K562 (cell line): ENCODE data around the gene SCG2. TPM values are rescaled to one million over a fixed set of nuclear protein-coding genes. Genes with fewer than 3 reads are reported as not detected.
A peak's percentile ranks its signal among the peaks of the same experiment; 100 is the strongest.

ENCODE experiments used
- ATAC-seq: fragments of 200-7000 bp; cut with Tn5 transposase; 3 replicates; pipeline ENCODE4 v1.9.1; 2020; ENCODE audit warnings: moderate library complexity
- BruUV-seq: library from RNA; stranded (reverse); fragments of 400-500 nt; replicated peaks from 2 replicates; lab custom pipeline; 2021; lab: Mats Ljungman, UMichigan
- CTCF ChIA-PET: fragments of 300-600 bp; formaldehyde crosslinking; extraction: SDS; loops from one replicate; lab custom pipeline; 2021; ENCODE audit warnings: low intra/inter-chr PET ratio; lab: Yijun Ruan, JAX
- POLR2A ChIA-PET: fragments of 300-600, 350-650 bp; sonication (Branson Sonifier 250); formaldehyde crosslinking; extraction: SDS; loops from one replicate; lab custom pipeline; 2021; ENCODE audit warnings: antibody characterized with exemption, inconsistent platforms; lab: Yijun Ruan, JAX
- DNase-seq, 4 experiments: peaks; one replicate each; pipeline versions ENCODE4 v3.0.0 to v3.0.0-alpha.2; 2011 to 2018; ENCODE audit warnings: low spot score in 3 of 4, mixed read lengths in 3 of 4; ENCODE audit errors: extremely low read depth in 1 of 4
- FAIRE-seq: peaks from 2 replicates; lab custom pipeline; 2011; peaks lifted over from hg19 to GRCh38; lab: Jason Lieb, UNC
- H2AFZ ChIP-seq: 2 replicates; pipeline ENCODE4 v1.6.0; 2011; ENCODE audit warnings: low read depth, low read length, control low read depth, inconsistent platforms
- H3K27ac ChIP-seq: fragments of 200-600 bp; 3 replicates; pipeline ENCODE4 v1.8.0; 2011; ENCODE audit warnings: low read depth, mild to moderate bottlenecking, control low read depth, inconsistent platforms, low read length, moderate library complexity, mixed read lengths; ENCODE audit errors: extremely low read depth
- H3K27me3 ChIP-seq, 2 experiments: fragments of 300-600 bp in 1 of 2; 2 replicates in 1 of 2; 3 replicates in 1 of 2; pipeline versions ENCODE4 v1.6.0 to v1.8.0; 2011; ENCODE audit warnings: inconsistent platforms in 2 of 2, low read length in 2 of 2, mild to moderate bottlenecking in 1 of 2, mixed read lengths in 1 of 2, moderate library complexity in 1 of 2; ENCODE audit not compliant: control insufficient read depth in 2 of 2, insufficient read depth in 2 of 2
- H3K36me3 ChIP-seq: fragments of 300-600 bp; 3 replicates; pipeline ENCODE4 v1.8.0; 2011; ENCODE audit warnings: mild to moderate bottlenecking, low read length, inconsistent platforms; ENCODE audit not compliant: control insufficient read depth, insufficient read depth
- H3K4me1 ChIP-seq, 2 experiments: fragments of 200-600 bp in 1 of 2; replicated peaks in 1 of 2; 2 replicates in 1 of 2; 3 replicates in 1 of 2; pipeline versions ENCODE4 v1.5.1 to v1.8.0; 2011; ENCODE audit warnings: inconsistent platforms in 2 of 2, low read length in 2 of 2, mild to moderate bottlenecking in 1 of 2, mixed read lengths in 1 of 2, moderate library complexity in 1 of 2; ENCODE audit not compliant: control insufficient read depth in 2 of 2, insufficient read depth in 2 of 2
- H3K4me2 ChIP-seq: 2 replicates; pipeline ENCODE4 v1.6.1; 2011; ENCODE audit warnings: low read length, control low read depth, inconsistent platforms, mixed read lengths; ENCODE audit not compliant: insufficient read depth
- H3K4me3 ChIP-seq: fragments of 200-600 bp; sonication (generic), shearing (Covaris generic); 2 replicates; pipeline ENCODE4 v1.5.1; 2016; ENCODE audit warnings: control low read depth, inconsistent platforms
- H3K79me2 ChIP-seq: fragments of 200-600 bp; 3 replicates; pipeline ENCODE4 v1.8.0; 2011; ENCODE audit warnings: low read length, inconsistent platforms; ENCODE audit not compliant: control insufficient read depth, insufficient read depth
- H3K9ac ChIP-seq, 2 experiments: 2 replicates each; pipeline versions ENCODE4 v1.6.0 to v1.6.1; 2011; ENCODE audit warnings: low read depth in 2 of 2, low read length in 2 of 2, control low read depth in 1 of 2, inconsistent platforms in 1 of 2, mild to moderate bottlenecking in 1 of 2, mixed read lengths in 1 of 2; ENCODE audit not compliant: insufficient read depth in 1 of 2
- H3K9me1 ChIP-seq: one replicate; pipeline ENCODE4 v1.6.0; 2011; ENCODE audit warnings: inconsistent platforms, mild to moderate bottlenecking, low read length, moderate library complexity; ENCODE audit not compliant: control insufficient read depth, insufficient read depth
- H3K9me3 ChIP-seq: replicated peaks from 2 replicates; pipeline ENCODE4 v1.5.1; 2011; ENCODE audit warnings: low read depth, low read length, inconsistent platforms; ENCODE audit not compliant: control insufficient read depth, insufficient read depth
- H4K20me1 ChIP-seq: replicated peaks from 2 replicates; pipeline ENCODE4 v1.6.1; 2011; ENCODE audit warnings: low read length, inconsistent platforms, mixed read lengths; ENCODE audit not compliant: control insufficient read depth, insufficient read depth
- ATF3 ChIP-seq, 2 experiments: fragments of 450-650 bp in 1 of 2; sonication (generic) in 1 of 2; formaldehyde crosslinking in 1 of 2; IDR thresholded peaks in 1 of 2; conservative IDR thresholded peaks in 1 of 2; 2 replicates each; pipeline versions ENCODE4 v1.6.1 to v1.8.1; 2016 to 2023; ENCODE audit warnings: mild to moderate bottlenecking in 2 of 2, moderate library complexity in 2 of 2, inconsistent platforms in 1 of 2, missing genetic modification reagents in 1 of 2
- ETV6 ChIP-seq, 3 experiments: fragments of 150-350 bp in 1 of 3; sonication (generic) in 1 of 3; formaldehyde crosslinking in 1 of 3; IDR thresholded peaks; 2 replicates each; pipeline versions ENCODE4 v1.6.1 to v1.8.0; 2014 to 2022; ENCODE audit warnings: borderline replicate concordance in 2 of 3, low read depth in 2 of 3, antibody characterized with exemption in 1 of 3, low read length in 1 of 3, mild to moderate bottlenecking in 1 of 3, missing genetic modification reagents in 1 of 3
- JUN ChIP-seq, 2 experiments: sonication (generic) in 1 of 2; formaldehyde crosslinking in 1 of 2; IDR thresholded peaks; 2 replicates each; pipeline versions ENCODE4 v1.6.1 to v1.8.0; 2012 to 2022; ENCODE audit warnings: borderline replicate concordance in 2 of 2, mild to moderate bottlenecking in 2 of 2, improper control_type of control experiment in 1 of 2, low read depth in 1 of 2, low read length in 1 of 2, missing genetic modification reagents in 1 of 2
- JUND ChIP-seq, 2 experiments: IDR thresholded peaks; 2 replicates in 1 of 2; 3 replicates in 1 of 2; pipeline ENCODE4 v1.6.1; 2011; ENCODE audit warnings: borderline replicate concordance in 2 of 2, low read depth in 2 of 2, low read length in 2 of 2, improper control_type of control experiment in 1 of 2, missing biosample characterization in 1 of 2, missing genetic modification characterization in 1 of 2, missing genetic modification reagents in 1 of 2
- ZBED1 ChIP-seq: IDR thresholded peaks from 2 replicates; pipeline ENCODE4 v1.6.1; 2014
- ZNF239 ChIP-seq: fragments of 250-450 bp; sonication (Bioruptor Pico); IDR thresholded peaks from 2 replicates; pipeline ENCODE4 v1.4.0; 2020; ENCODE audit warnings: mild to moderate bottlenecking
- WGBS: fragments of 100-300 bp; shearing (Covaris generic); methylation state at CpG from one replicate; pipeline ENCODE4 v1.1.6; 2016; ENCODE audit warnings: low coverage, mixed read lengths; ENCODE audit not compliant: insufficient coverage; ENCODE audit errors: missing lambda C conversion rate; 5-methylcytosine and 5-hydroxymethylcytosine counted together
- in situ Hi-C: fragments of 300-500 bp; cut with MboI; formaldehyde crosslinking; loops from 4 replicates; pipeline ENCODE4 v1.15.0; 2018; ENCODE audit warnings: inconsistent platforms, mixed read lengths
- intact Hi-C: fragments of 100-400 bp; cut with micrococcal nuclease; formaldehyde crosslinking; loops from 2 replicates; pipeline ENCODE4 v1.14.2; 2022
- polyA plus RNA-seq, 8 experiments: library from polyadenylated mRNA; depleted of rRNA in 4 of 8; stranded (reverse) in 5 of 8; unstranded in 3 of 8; fragments of >200 nt; fragmentation: Nextera tagmentation in 2 of 8; fragmentation: Illumina TruSeq in 1 of 8; extraction: Ambion mirVana in 2 of 8; extraction: Trizol in 1 of 8; gene quantifications; 2 replicates each; pipeline versions ENCODE4 v1.2.1 to v1.2.3, GENCODE V29; 2011 to 2014; ENCODE audit warnings: inconsistent platforms in 1 of 8, missing spikeins in 1 of 8
- total RNA-seq, 7 experiments: library from RNA; depleted of rRNA in 6 of 7; stranded (reverse); fragments of >200 nt in 6 of 7; fragmentation: Illumina TruSeq in 2 of 7; extraction: Trizol in 2 of 7; gene quantifications; 2 replicates each; pipeline versions ENCODE4 v1.2.1 to v1.2.3, GENCODE V29; 2011 to 2021; ENCODE audit warnings: low replicate concordance in 1 of 7
- TF ChIP-seq, protein P1 (sequence below): conservative IDR thresholded peaks from 2 replicates; pipeline ENCODE4 v1.6.1; 2011; ENCODE audit warnings: low read depth, mild to moderate bottlenecking, low read length; ENCODE audit not compliant: control insufficient read depth
- TF ChIP-seq, protein P2 (sequence below), 3 experiments: fragments of 200-800 bp in 1 of 3; fragments of 250-450 bp in 1 of 3; fragments of 450-650 bp in 1 of 3; sonication (Bioruptor Pico) in 1 of 3; sonication (Bioruptor generic) in 1 of 3; formaldehyde crosslinking in 1 of 3; IDR thresholded peaks; 2 replicates each; pipeline versions ENCODE4 v1.6.1 to v1.8.0; 2016 to 2022; ENCODE audit warnings: mild to moderate bottlenecking in 2 of 3, missing genetic modification characterization in 2 of 3, missing compliant biosample characterization in 1 of 3, moderate library complexity in 1 of 3

Gene SCG2
- total and polyA plus RNA-seq, 9 of the 15 experiments (the other 6 are each of a cell fraction or from before 2014, with no cell fraction given) = 0.07 to 1.6 (median 1.1) TPM

DNA sequence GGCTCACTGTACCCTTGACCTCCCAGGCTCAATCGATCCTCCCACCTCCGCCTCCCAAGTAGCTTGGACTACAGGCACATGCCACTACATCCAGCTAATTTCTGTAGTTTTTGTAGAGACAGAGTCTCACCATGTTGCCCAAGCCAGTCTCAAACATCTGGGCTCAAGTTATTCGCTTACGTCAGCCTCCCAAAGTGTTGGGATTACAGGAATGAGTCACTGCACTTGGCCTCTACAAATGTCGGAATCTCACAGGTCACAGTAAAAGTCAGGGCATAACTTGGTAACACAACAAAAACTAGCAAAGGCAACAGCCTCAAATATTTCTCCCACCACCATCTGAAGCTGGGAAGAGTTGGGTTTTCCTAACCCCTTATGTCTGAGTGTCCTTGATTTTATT is 25.3 kb downstream of the SCG2 start:
- in situ Hi-C loops = no loop called here
- ATAC-seq = no peak
- no peak for FAIRE-seq

More for the DNA sequence above, 25.3 kb downstream of the SCG2 start:
- H3K79me2 ChIP-seq = no peaks in the 10 kb centered on the region
- H3K9me3 ChIP-seq = no peaks in the 10 kb centered on the region
- H4K20me1 ChIP-seq = no peaks in the 10 kb centered on the region
- WGBS = 0% methylated on average over 3 of the region's 5 CpGs
- ChIA-PET CTCF (no interaction called here), POLR2A (interaction anchor here (0.6 kb wide), 1 partner anchor 14 kb away, joined by 3 read pairs; no protein-coding TSS in a partner anchor)
- no peak overlapping the region for H2AFZ ChIP-seq
- H3K36me3 ChIP-seq = no peaks in the 10 kb centered on the region
- no peak overlapping the region for H3K9ac ChIP-seq
- intact Hi-C loops = no loop called here
- H3K9me1 ChIP-seq = no peaks in the 10 kb centered on the region
- H3K27me3 ChIP-seq = no peaks in the 10 kb centered on the region
- no TSS peak for BruUV-seq
- no peaks in the 10 kb centered on the region for H3K4me1 ChIP-seq
- TF ChIP-seq ZBED1 (no peak), ETV6 (IDR thresholded peaks at IDR 0.05; ENCODE audit: borderline replicate concordance in 1 of 2, low read depth in 2 of 2, low read length in 1 of 2) (no peak), ETV6 (CRISPR knock-in tag; IDR thresholded peaks at IDR 0.05; ENCODE audit: borderline replicate concordance) (no peak), JUND (IDR thresholded peaks at IDR 0.05; ENCODE audit: borderline replicate concordance, low read depth, low read length) (peak; percentile 48; the same call in 1 of the 2 replicates), JUND (tag; IDR thresholded peaks at IDR 0.05; ENCODE audit: borderline replicate concordance, low read depth, low read length) (no peak; the same call in 2 of the 3 replicates), ZNF239 (CRISPR knock-in tag) (no peak), JUN (IDR thresholded peaks at IDR 0.05; ENCODE audit: borderline replicate concordance, low read depth, low read length) (peak; percentile 62; the same call in 1 of the 2 replicates), JUN (CRISPR knock-in tag; IDR thresholded peaks at IDR 0.05; ENCODE audit: borderline replicate concordance) (no peak), ATF3 (IDR thresholded peaks at IDR 0.05) (peak; percentile 65), ATF3 (CRISPR knock-in tag; conservative IDR thresholded peaks at IDR 0.05) (no peak)
- TF ChIP-seq, protein P1, sequence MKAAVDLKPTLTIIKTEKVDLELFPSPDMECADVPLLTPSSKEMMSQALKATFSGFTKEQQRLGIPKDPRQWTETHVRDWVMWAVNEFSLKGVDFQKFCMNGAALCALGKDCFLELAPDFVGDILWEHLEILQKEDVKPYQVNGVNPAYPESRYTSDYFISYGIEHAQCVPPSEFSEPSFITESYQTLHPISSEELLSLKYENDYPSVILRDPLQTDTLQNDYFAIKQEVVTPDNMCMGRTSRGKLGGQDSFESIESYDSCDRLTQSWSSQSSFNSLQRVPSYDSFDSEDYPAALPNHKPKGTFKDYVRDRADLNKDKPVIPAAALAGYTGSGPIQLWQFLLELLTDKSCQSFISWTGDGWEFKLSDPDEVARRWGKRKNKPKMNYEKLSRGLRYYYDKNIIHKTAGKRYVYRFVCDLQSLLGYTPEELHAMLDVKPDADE = no peak
- TF ChIP-seq, protein P2, sequence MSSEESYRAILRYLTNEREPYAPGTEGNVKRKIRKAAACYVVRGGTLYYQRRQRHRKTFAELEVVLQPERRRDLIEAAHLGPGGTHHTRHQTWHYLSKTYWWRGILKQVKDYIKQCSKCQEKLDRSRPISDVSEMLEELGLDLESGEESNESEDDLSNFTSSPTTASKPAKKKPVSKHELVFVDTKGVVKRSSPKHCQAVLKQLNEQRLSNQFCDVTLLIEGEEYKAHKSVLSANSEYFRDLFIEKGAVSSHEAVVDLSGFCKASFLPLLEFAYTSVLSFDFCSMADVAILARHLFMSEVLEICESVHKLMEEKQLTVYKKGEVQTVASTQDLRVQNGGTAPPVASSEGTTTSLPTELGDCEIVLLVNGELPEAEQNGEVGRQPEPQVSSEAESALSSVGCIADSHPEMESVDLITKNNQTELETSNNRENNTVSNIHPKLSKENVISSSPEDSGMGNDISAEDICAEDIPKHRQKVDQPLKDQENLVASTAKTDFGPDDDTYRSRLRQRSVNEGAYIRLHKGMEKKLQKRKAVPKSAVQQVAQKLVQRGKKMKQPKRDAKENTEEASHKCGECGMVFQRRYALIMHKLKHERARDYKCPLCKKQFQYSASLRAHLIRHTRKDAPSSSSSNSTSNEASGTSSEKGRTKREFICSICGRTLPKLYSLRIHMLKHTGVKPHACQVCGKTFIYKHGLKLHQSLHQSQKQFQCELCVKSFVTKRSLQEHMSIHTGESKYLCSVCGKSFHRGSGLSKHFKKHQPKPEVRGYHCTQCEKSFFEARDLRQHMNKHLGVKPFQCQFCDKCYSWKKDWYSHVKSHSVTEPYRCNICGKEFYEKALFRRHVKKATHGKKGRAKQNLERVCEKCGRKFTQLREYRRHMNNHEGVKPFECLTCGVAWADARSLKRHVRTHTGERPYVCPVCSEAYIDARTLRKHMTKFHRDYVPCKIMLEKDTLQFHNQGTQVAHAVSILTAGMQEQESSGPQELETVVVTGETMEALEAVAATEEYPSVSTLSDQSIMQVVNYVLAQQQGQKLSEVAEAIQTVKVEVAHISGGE (CRISPR knock-in tag; IDR thresholded peaks at IDR 0.05) = no peak
- no peak overlapping the region for H3K4me3 ChIP-seq
- H3K4me2 ChIP-seq = no peak overlapping the region
- DNase-seq = peak in 1 of 4 experiments; percentile 1
- H3K27ac ChIP-seq = no peak overlapping the region
